ENCODE results near the gene ARHGAP27.

Gene ARHGAP27

DNA sequence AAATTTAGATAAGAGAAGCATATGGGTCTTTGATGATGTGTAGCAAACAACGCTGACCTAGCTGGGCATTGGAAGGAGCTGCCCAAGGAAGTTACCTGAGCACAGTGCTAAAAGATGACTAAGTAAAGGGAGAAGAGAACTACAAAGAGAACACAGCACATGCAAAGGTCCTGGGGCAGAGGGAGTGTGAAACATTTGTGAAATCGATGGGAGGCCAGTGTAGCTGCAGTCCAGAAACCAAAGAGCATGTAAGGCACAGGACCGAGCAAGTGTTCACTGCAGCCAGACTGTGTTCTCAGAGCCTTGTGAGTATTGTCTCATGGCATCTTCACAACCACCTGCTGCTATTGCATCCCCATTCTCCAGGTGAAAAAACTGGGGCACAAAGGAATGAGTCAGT, 44.9 kb downstream of the ARHGAP27 start:
- in situ Hi-C loops (cut with HindIII; ENCODE audit: low pct_ligation_motif_present, low sequenced_read_pairs), result loop anchor here (25.0 kb wide), 1 partner anchor 175 kb away; the partner anchor contains the start of gene FMNL1
- no peak for DNase-seq
- H3K36me3 ChIP-seq (replicated peaks), result no peaks in the 10 kb centered on the region
- no peak overlapping the region for H3K27ac ChIP-seq
- no peaks in the 10 kb centered on the region for H3K27me3 ChIP-seq (replicated peaks)
- TF ChIP-seq, protein P1, sequence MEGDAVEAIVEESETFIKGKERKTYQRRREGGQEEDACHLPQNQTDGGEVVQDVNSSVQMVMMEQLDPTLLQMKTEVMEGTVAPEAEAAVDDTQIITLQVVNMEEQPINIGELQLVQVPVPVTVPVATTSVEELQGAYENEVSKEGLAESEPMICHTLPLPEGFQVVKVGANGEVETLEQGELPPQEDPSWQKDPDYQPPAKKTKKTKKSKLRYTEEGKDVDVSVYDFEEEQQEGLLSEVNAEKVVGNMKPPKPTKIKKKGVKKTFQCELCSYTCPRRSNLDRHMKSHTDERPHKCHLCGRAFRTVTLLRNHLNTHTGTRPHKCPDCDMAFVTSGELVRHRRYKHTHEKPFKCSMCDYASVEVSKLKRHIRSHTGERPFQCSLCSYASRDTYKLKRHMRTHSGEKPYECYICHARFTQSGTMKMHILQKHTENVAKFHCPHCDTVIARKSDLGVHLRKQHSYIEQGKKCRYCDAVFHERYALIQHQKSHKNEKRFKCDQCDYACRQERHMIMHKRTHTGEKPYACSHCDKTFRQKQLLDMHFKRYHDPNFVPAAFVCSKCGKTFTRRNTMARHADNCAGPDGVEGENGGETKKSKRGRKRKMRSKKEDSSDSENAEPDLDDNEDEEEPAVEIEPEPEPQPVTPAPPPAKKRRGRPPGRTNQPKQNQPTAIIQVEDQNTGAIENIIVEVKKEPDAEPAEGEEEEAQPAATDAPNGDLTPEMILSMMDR (IDR thresholded peaks at IDR 0.05; ENCODE audit: low read depth, low read length, missing control alignments), result no peak
- H3K4me3 ChIP-seq (ENCODE audit: low read depth, low read length), result no peak overlapping the region

DNA sequence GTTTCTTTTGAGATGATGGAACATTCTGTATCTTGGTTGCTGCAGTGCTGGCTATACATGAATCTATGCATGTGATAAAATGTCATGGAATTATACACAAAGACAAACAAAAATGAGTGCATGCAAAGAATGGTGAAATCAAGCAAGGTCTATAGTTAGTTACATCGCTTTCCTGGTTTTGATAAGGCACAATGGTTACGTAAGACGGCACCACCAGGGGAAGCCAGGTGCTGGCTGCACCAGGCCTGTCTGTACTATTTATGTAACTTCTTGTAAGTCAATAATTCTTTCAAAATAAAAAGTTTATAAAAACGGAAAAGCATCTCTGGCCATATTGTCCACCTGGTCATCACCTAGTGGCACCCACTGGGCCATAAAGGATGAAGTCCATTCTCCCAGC, 46.5 kb downstream of the ARHGAP27 start:
- in situ Hi-C loops (cut with HindIII; ENCODE audit: low pct_ligation_motif_present, low sequenced_read_pairs), result loop anchor here (25.0 kb wide), 1 partner anchor 174 kb away; the partner anchor contains the start of gene FMNL1
- H3K4me3 ChIP-seq (ENCODE audit: low read depth, low read length), result no peak overlapping the region
- no peak for DNase-seq
- H3K36me3 ChIP-seq (replicated peaks), result no peaks in the 10 kb centered on the region
- H3K27me3 ChIP-seq (replicated peaks), result no peaks in the 10 kb centered on the region
- no peak overlapping the region for H3K27ac ChIP-seq
- TF ChIP-seq, protein P1 (IDR thresholded peaks at IDR 0.05; ENCODE audit: low read depth, low read length, missing control alignments), result no peak

DNA sequence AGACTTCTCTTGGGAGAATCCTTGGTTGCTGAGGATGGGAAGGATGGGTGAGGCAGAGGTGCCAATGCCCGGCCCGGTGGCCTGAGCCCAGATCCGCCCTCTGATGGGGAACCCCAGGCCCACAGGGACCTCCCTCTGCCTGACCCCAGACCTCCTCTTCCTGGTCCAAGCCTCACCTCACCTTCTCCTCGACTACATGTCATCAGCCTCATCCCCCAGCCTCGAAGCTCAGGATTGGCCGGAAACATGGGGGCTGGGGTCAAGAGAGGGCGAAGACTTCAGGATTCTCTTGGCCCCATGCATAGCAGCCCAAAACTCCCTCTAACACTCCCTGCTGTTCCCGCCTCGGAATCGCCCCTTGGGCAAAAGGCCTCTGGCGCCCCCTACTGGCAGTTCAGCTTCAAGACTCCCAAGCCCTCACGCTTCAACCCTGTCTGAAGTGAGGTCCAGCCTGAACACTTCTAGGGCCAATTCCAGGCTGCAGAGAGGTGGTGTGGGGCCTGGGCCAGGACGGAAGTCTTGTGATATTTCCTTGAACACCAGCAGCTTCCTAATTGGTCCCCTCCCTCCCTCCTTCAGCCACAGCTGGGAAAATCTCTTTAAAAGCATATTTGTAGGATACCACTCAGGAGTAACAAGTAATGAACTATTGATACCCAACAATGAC, 47.2 kb downstream of the ARHGAP27 start:
- Histone ChIP-seq H3K27me3 (replicated peaks) (no peaks in the 10 kb centered on the region), H3K27ac (no peak overlapping the region), H3K36me3 (replicated peaks) (no peaks in the 10 kb centered on the region), H3K4me3 (ENCODE audit: low read depth, low read length) (no peak overlapping the region)
- TF ChIP-seq, protein P1 (IDR thresholded peaks at IDR 0.05; ENCODE audit: low read depth, low read length, missing control alignments), result peak; percentile 99
- peak; percentile 65 for DNase-seq
- in situ Hi-C loops (cut with HindIII; ENCODE audit: low pct_ligation_motif_present, low sequenced_read_pairs), result loop anchor here (25.0 kb wide), 1 partner anchor 173 kb away; the partner anchor contains the start of gene FMNL1

DNA sequence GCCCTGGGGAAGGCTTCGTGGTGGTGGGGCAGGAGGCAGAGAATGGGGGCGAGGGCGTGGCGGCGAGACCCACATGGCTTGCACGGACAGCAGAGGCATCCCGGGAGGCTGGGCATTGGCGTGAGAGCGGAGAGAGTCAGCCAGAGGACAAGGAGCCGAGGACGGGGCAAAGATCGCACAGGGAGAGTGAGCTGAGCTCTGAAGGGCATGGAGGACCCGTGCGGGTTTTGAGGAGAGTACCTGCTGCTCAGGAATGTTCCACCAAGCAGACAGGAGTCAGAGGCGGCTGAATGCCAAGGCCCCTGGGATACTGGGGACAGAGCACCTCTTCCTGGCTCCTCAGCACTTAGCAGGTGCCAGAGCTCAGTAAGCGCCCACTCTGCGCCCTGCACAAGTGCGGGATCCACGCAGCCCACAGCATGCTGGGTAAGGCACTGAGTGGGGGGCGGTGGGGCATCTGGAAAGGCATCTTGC, 47.8 kb downstream of the ARHGAP27 start:
- TF ChIP-seq, protein P1 (IDR thresholded peaks at IDR 0.05; ENCODE audit: low read depth, low read length, missing control alignments), result no peak

DNA sequence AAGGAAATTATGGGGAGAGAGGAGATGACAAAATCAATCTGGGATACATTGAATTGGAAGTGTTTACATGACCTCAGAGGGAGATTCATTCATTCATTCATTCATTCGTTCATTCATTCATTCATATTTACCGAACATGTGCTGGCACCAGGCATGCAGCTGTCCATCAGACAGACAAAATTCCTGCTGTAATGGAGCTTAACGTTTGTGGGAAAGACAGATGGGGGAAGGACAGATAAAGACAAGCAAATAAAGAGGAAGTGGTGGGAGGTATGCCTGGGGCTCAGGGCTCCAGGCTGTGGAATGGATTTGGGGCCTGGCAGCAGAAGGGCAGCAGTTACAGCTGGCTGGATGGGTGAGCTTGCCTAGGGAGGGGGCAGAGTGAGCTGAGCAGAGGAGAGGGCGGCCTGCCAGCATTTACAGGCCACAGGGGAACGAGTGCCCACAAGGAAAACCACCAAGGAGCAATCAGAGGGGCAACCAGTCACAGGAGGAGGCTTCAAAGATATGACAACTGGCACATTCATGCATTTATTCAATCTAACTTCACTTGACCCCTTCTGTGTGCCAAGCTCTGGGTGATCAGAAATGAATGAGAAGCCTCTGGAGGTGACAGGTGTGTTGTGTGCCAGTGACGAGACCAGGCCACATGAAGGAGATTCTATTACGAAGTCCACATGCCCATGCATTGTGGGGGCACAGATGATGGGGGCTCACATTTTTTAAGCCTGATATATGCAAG, 48.5 kb downstream of the ARHGAP27 start:
- in situ Hi-C loops (cut with HindIII; ENCODE audit: low pct_ligation_motif_present, low sequenced_read_pairs), result loop anchor here (25.0 kb wide), 1 partner anchor 172 kb away; the partner anchor contains the start of gene FMNL1

More for the DNA sequence above, 47.8 kb downstream of the ARHGAP27 start:
- no peak overlapping the region for H3K4me3 ChIP-seq (ENCODE audit: low read depth, low read length)
- in situ Hi-C loops (cut with HindIII; ENCODE audit: low pct_ligation_motif_present, low sequenced_read_pairs), result loop anchor here (25.0 kb wide), 1 partner anchor 173 kb away; the partner anchor contains the start of gene FMNL1
- no peaks in the 10 kb centered on the region for H3K36me3 ChIP-seq (replicated peaks)
- H3K27ac ChIP-seq, result no peak overlapping the region
- DNase-seq, result no peak
- no peaks in the 10 kb centered on the region for H3K27me3 ChIP-seq (replicated peaks)

More for the DNA sequence above, 48.5 kb downstream of the ARHGAP27 start:
- Histone ChIP-seq H3K4me3 (ENCODE audit: low read depth, low read length) (no peak overlapping the region), H3K27me3 (replicated peaks) (no peaks in the 10 kb centered on the region), H3K36me3 (replicated peaks) (no peaks in the 10 kb centered on the region), H3K27ac (no peak overlapping the region)
- no peak for DNase-seq
- TF ChIP-seq, protein P1 (IDR thresholded peaks at IDR 0.05; ENCODE audit: low read depth, low read length, missing control alignments), result no peak

Data from brain microvascular endothelial cell (primary cell).